Bone marrow (tissue), 2 donors: ENCODE data around the gene KLHDC8A.
"Not testable (repeated sequence)": the region's sequence is repeated elsewhere in the genome, so short reads cannot be mapped to it uniquely, and the experiment has no call there.

Source experiments
- DNase-seq, 2 donors: peaks; one replicate each; lab custom pipeline; 2025; lab: John Stamatoyannopoulos, UW

Gene KLHDC8A

DNA sequence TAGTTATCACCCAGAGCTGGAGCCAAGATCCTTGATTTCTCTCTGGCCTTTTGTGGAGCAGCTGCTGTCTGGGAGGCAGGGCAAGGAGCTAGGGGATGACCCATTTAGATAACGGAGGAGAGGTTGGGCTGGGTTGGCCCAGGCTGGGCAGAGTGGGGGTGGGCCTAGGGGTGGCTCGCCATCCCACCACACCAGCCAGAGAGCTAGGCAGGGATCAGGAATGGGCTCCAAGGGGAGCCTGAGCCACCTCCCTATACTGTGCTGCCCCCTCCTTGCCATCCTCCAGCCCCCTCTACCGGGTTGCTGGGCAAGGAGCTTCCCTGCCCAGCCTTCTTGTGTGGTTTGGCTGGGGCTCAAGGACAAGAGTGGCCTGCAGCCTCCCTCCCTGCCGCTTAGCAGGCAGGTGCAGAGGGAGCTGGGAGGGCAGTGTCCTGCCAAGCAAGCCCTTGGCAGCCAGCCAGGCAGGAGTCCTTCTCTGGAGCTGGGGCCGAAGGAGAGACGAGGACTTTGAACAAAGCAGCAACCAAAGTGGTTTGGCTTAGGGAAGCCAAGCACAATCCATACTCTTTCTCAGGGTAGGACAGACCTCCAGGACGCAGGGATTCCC, 39.3 kb downstream of the KLHDC8A start:
- DNase-seq, result no peak

DNA sequence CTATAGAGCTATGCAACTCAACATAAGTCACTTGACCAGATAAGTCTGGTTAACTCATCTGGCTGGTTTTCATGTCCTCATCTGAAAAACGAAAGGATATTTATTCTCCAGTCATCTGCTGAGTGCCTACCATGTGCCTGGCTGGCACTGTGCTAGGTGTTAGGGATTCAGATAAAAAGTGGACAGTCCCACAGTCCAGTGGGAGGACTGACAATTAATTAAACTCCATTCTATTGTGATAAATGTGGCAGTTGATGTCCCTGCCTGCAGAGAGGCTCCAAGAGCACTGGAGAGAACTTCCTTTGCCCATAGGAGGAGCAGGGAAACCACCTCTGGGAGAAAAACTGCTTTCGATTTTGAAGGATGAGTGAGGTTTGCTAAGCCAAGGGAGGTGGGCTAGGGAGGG, 40.6 kb downstream of the KLHDC8A start:
- DNase-seq, result no peak

DNA sequence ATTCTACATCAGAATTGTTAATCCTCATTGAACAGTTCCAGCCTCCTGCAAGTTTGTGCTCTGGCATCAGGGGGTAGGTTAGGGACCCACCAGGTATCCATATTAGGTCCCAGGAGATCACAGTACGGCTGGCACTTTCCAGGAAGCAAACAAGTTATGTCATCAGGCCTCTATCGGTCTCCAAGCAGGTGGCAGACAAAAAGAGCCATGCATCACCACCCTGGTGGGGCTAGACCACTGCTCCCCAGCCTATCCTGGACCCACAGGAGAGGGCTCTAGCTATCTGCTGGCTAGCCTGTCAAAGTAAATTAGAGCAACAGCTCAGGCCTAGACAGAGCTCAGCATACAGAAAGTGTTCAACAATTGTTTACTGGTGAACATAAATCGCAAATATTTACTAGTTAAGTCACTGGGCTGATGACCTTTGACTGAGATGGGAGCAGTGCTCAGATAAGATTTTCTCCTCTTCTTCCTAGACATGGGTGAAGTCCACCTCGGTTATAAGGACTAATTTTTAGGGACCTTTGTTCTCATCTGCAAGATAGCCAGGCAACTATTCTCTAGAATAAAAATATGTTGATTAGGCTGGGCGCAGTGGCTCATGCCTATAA, 41.6 kb downstream of the KLHDC8A start:
- no peak for DNase-seq

DNA sequence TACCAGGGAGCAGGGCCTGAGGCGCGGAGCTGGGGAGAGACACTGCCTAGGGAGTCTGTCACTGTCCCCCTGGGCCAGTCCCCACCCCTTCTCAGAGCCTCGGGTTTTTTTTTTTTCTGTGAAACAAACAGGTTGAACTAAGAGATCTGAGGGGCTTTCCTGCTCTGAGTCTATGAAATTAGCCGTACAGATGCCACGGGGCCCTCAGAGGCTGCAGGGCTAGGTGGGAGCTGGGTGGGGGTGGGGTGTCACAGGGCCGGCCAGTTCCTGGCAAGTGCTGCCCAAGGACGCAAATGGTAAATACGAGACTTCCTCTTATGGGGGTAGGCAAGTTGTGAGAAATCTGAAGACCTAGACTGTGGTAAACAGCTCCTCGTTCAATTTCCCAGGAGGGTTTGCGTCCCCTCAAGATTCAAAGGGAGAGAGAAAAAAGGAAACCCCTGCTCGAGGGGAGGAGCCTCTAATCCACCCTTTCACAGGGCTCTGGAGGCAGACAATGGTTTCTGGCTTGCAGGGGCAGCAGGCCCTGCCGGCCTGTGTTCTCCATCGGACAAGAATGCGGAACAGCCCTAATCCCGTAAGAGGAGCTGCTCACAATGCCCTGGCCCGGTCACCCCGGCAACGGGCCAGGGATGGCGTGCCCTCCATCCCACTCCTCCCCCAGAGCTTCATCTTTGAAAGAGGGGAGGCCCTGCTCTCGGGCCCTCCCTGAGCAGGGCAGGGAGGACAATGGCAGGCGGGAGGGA, 43.0 kb downstream of the KLHDC8A start:
- DNase-seq, result peak; percentile 35 to 93

DNA sequence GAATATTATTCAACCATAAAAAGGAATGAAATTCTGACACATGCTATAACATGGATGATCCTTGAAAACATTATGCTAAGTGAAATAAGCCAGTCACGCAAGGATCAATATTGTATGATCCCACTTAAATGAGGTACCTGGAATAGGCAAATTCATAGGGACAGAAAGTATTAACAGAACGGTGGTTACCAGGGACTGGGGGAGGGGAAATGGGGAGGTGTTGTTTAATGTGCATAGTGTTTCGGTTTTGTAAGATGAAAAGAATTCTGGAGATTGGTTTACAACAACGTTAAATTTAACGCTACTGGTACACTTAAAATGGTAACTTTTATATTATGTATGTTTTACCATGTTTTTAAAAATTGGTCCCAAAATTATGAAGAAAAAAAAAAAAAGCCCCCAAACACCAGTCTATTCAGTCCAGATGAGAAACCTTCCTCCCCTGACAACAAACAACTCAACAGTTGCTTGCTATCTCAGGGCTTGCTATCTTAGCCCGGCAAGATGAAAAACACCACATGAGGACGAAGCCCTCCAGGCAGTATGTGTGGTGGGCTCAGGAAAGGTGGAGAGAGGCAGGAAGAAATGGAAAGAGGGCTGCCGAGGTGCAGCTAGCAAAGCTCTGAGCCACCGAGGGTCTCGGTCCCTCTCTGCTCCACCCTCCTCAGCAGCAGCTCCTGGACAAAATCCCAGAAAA, 43.7 kb downstream of the KLHDC8A start:
- DNase-seq, result no peak

DNA sequence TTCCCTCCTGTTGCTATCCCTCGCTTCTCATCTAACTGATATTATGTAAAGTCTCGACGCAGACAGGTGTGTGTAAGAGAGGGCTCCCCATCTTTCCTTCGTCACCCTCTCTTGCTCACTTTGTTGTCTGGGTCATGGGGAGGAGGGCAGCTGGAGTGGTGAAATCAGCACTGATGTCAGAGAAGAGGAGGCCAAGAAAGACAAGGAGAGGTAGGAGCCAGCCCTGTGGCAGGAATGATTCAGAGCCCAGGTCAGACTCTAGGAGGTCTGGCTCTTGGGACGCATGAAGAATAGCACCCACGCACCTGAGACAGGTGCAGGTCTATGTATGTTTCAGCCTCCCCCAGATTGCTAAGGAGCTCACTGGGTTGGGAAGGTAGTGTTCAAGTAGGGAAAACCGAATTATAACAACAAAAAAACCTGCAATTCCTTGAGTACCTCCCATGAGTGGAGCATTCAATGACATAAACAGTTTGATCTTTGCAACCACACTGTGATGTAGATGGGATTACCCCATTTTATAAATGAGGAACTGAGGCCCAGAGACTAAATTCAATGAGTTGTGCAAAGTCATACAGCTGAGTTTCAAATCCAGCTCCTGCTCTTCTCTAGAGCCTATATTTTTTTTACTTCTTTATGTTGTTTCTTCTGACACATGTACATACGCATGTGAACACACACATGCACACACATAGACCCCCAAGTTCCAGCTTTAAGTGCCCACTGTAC, 45.6 kb downstream of the KLHDC8A start:
- DNase-seq, result no peak

DNA sequence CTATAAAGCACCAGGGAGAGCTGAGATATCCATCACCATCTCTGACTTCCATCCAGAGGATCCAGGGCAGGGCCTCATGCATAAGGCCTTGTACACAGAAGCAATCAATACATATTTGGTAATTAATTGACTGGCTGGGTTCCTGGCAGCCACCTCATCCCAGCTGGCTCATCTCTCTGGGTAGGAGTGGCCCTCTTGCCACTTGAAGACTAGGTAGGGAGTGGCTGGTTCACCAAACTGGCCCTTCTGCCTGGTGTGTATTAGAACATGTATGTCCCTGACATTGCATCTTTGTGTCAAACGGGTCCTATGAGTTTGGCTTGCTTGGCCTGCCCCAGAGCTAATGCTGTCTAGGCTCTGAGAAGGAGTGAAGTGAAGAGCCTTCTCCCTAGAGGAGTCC, 47.0 kb downstream of the KLHDC8A start:
- no peak for DNase-seq

DNA sequence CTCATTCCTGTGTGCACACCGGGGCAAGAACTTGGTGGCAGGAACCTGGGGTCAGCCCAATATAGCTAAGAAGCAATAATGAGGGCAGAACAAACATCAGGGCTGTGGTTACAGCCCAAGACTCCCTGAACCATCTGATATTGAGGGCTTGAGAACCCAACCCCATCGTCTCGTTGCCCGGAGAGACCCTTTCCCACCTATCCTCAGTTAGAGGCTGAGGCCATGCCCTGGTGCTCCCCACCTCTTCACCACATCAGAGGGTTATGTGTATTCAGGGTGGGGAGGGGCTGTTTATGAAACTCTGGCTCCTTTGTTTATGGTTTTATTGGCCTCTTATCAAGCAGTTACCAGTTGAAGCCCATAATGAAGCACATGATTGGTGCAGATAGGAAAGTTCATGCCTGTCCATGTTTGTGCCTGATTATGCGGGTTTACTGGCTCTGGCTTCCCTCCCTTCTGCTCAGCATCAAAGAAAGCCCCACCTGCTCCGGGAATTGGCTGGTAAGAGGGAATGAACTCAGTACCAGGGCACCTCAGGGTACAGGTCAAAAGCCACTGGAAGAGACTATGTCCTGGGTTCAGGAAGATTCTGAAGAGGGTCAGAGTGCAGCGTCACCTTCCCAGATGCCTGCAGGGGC, 49.7 kb downstream of the KLHDC8A start:
- DNase-seq, result no peak

DNA sequence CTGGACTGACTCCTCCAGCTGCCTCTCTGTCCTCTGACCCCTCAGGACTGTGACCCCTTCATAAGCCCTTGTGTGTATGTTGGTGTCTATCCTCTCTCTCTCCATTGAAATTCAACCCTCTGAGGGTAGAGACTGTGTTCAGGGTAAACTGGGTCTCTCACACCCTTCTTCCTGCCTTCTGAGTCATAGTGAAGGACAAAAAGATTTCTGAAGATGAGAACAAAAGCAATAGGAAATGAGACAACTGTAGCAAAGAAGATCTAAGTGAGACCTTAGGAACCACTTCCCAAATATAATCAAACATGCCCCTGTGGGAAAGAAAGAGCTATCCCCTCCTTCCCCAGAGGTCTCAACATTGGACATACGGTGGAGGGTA, 52.0 kb downstream of the KLHDC8A start:
- no peak for DNase-seq

DNA sequence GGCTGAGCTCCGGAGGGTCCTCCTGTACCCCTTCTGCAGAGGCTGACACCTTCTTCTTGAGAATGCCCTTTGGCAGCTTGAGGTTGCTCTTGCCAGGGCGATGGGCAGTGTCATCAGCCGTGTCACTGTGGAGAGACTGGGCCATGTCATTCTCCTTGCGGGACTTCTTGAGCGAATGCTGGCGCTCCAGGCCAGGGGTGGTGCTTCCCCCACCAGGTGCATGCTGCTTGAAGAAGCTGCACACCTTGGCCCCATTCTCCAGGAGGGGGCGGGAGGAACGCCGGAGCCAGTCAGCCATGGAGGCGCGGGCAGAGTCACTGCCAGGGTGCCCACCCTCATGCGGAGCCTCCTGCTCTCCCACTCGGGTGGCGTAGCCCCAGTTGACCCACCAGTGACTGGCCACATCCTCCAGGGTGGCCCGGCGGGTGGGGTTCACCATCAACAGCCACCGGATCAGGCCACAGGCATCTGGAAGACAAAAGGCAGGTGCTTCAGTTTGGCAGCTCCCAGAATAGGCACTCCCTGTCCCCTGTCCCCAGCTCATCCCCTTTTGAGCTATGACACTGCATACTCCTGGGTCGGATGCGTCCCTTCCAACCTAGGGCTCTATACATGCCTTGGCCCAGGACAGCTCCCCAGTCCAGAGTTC, 52.6 kb downstream of the KLHDC8A start:
- no peak for DNase-seq

DNA sequence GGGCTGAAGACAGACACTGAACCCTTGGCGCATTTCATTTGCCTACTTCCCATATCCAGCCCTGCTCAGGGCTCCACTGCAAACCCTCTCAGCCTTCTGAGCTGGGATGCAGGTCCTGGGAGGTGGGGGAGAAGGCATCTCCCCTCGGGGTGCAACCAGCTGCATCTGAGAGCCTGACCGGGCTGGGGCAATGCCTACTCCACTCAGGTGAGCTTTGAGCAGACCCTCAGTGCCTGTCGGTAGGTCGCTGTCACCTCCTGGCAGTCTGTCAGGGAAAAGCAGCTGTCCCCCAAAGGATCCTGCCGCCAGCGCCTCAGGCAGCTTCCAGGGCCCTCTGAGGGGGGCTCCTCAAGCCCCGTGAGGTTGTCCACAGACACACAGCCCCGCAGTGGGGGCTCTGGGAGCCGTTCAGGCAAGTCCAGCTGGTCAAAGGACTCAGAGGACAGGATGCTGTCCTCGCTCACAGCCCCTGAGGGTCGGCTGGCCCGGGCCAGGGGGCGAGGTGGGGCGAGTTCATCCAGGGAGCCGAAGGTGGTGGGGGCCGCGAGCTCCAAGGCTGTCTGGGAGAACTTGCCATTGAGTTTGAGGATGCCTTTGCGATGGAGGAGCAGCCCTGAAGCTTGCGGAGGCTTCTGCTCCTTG, 53.4 kb downstream of the KLHDC8A start:
- DNase-seq, result no peak

DNA sequence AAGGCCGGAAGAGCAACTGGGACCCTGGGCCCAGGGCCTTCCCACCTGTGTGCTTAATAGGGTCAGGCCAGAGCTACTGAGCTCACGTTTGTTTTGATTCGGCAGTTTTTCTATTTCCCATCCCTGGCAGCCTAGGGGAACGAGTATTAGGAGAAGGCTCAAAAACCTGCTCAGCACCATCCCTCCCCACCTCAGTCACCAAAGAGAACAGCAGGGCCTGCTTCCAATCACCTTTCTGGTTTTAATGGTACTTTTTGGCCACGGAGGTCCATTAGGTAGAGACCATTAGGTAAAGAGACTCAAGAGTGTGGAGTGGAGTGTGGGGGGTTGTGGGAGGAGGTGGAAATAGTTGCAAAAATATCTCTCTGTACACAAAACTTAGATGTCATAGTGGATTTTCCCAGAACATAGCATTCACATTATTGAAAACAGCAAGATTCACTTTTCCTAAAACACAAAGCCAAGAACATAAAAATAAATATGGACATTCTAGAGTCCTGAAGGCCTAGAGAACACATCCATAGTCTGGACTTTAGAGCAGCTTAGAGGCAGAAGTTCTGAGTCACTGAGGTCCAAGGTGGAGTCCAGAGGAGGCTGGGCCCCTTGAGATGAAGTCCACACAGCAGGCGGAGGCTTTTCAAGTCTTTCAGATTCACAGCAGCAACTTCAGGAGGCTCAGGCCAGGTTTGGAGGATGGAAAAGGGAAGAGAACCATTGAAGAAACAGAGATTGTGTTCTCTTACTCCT, 54.7 kb downstream of the KLHDC8A start:
- DNase-seq, result no peak

DNA sequence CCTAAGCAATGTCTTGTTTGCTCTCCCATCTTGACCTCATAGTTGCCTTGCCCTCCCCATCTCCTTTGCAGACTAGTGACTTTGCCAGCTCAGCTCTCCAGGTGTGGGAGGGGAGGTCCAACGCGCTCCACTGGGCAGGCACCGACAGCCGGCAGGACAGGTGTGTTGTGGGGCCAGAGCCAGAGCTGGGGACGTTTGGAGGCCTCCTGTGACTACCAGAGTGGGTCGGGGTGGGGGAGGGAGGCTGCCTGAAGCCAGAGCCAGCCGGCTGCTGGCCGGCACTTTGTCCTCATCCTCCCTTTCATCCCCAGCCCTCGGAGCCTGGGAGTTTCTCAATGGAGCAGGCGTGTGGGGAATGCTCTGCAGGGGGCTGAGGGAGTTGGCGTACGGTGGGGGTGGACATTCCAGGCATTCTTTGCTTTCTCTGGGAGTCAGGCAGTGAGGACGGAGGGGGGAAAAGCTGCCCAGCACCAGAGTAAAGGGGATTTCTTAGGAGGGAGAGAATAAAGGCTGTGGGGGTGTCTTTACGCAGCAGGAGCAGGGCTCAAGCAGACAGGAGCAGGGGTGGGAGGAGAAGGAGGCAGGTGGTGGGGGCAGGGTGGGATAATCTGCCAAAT, 55.4 kb downstream of the KLHDC8A start:
- DNase-seq, result no peak

DNA sequence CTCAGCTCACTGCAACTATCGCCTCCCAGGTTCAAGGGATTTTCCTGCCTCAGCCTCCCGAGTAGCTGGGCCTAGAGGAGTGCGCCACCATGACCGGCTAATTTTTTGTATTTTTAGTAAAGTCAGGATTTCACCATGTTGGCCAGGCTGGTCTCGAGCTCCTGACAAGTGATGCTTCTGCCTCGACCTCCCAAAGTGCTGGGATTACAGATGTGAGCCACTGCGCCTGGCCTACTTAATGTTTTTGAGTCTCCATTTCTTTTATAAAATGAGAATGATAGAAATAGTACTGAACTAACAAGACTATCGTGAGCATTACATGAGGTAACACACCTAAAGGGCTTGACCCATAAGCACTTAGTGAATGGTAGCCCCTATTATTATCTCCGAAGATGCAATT, 56.6 kb downstream of the KLHDC8A start:
- no peak for DNase-seq

DNA sequence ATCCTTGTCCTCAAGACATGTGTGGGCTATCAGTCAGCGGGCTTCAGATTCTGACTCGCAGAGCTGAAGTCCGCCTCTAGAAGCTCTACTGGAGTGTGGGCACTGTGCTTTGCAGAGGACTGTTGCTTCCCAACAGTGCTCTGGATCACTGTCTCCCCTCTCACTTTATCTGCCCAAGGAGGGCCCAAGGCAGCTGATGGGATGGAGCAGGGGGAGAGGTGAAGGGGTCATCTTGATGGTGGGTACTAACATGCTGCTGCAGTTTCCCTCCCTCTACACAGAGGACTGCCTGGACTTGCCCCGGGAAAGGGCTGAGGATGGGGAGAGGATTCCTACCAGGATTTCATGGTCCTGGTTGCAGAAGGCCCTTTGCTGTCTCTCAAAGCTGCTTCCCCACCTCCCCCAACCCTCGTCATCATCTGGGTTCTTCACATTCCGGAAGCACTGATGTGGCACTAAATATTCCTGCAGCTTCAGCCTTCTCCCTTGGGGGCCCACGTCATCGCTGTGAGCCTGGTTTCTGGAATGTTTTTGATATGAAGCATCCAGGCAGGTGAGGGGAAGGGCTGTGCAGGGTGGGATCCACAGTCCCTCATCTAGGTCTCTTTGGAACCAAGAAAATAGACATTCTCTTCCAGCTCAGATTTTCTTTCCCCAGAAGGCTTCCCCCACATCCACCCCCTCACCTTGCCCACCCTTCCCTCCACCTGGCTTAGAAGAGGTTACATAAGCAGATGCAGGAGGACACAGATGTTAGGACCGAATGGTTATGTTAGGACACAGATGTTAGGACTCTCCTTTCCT, 58.3 kb downstream of the KLHDC8A start:
- DNase-seq, result no peak

DNA sequence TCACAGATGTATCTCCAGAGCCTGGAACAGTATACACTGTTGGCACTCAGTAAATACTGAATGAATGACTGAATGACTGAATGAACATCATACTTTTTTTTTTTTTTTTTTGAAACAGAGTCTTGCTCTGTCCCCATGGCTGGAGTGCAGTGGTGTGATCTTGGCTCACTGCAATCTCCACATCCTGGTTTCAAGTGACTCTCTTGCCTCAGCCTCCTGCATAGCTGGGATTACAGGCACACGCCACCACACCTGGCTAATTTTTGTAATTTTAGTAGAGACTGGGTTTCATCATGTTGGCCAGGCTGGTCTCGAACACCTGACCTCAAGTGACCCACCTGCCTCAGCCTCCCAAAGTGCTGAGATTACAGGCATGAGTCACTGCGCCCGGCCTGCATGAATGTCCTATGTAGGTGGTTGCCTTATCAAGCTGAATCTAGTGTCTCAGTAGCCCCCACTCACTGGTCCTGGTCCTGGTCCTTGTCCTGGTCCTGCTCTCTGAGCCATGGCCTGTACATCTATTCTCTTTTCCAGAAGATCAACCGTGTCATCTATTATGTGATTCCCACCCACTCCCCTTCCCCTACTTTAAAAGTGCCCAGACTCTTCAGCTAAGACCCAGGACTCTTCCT, 59.1 kb downstream of the KLHDC8A start:
- not testable (repeated sequence) for DNase-seq

DNA sequence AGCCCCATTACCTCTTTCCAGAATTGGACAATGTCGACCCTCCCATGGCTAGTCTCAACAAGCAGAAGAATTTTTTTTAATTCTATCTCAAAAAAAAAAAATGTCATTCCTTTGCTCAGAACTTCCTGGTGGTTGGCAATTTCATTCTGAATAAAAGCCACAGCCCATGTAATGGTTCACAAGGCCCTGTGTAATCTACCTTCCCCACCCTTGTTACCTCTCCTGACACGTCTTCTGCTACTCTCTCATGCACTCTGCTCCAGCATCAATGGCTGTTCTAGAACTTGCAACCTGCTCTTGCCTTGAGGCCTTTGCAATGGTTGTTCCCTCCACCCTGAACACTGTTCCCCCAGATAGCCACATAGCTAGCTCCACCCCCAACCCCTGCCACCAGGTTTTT, 60.6 kb downstream of the KLHDC8A start:
- DNase-seq, result no peak

DNA sequence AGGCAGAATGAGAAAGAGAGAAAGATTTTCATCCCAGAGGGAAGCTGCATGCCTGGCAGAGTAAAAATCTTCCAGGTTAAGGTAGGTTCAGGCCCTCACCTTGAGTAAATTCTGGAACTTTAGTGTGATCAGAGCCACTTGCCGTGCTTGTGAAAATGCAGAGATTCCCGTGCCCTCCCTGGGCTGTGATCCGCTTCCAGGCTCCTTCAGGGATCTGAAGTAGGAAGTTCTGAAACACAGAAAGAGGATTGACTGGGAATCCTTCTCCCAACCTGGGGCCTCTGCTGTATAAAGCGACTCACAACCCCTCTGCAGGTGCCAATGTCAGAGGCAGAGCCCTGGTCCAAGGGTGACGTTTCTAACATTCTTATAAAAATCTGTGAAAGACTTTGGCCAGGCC, 61.8 kb downstream of the KLHDC8A start:
- DNase-seq, result no peak
